LNCAP (cell line): ENCODE measurements around the gene CALML5.

Experiments
- CTCF ChIP-seq: fragments of 450-650 bp; IDR thresholded peaks from 2 replicates; pipeline ENCODE4 v1.5.1; 2017; ENCODE audit warnings: mild to moderate bottlenecking

CALML5 gene

GRCh38 chr10:5537684-5538083, 38.3 kb upstream of the CALML5 start:
- TF ChIP-seq CTCF = no peak

GRCh38 chr10:5536486-5537081, 37.2 kb upstream of the CALML5 start:
- no peak for TF ChIP-seq CTCF

DNA sequence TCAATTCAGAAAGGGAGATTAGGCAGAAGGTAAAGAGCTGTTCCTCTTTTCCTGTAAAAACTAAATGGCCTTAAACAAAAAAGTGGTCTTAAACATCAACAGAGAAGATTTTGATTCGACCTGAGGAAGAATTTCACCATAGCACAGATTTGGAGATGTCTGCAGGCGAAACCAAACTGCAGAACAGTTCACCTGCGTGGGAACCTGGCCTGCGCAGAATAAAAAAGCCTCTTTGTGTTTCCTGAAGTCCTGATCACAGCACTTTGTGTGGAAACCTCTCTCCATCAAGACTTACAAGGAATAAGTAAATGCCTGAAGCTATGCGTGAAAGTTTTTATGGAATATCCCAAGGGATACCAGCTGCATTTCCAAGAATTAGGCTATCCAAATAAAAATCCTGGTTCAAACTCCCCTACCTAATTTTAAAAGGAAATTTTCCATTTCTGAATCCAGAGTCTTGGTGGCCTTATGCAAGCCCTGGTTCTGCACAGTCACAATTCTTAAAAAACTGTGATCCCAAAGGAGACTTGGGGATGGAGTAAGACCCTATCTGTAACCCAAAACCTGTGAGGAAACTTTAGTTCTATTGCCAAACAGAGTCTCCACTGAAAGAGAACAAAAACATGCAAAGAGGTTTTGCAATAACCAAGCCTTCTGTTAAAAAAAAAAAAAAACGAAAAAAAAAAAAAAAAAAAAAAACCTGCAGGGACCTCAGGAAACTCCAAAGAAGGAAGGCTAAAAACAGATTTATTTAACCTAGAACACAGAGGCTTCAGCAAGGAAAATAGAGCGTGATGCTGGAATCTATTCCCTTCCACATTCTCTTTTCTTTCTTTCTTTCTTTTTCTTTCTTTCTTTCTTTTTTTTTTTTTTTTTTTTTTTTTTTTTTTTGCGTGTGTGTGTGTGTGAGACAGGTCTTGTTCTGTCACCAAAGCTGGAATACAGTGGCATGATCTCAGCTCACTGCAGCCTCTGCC, 35.8 kb upstream of the CALML5 start:
- TF ChIP-seq CTCF = no peak

DNA sequence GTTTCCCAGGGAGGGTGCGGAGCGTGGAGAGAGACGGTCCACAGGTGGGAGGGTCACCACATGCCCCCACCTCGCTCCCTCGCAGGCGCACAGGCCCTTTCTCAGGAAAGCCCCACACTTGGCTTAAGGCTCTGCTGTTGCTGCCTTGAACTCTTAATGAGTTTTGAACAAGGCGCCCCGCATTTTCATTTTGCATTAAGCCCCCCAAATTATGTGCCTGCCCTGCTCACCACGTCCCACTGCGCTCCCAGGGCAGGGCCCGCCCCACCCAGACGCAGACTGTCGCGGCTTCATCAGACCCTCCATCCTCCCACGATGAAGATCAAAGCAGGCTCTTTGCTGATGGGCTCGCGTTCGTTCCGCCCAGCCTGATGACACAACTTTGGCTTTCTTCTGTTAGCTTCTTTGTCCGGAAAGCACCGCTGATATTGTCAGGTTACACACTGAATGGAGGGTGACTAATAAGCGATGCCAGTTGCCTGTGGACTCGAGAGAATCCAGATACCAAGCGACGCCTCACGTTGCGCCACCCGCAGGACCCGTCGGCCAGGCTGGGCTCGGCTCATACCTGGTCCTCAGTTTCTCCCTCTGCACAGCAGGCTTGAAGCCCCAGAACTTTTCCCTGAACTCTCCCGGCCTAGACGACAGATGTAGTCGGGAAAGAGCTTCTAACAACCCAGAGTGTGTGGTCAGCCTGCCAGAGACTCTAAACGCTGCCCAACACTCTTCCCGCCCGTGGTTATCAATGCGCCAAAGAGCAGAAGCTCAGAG, 34.9 kb upstream of the CALML5 start:
- no peak for TF ChIP-seq CTCF

GRCh38 chr10:5533098-5533731, 33.8 kb upstream of the CALML5 start:
- TF ChIP-seq CTCF = no peak

GRCh38 chr10:5532618-5533097, 33.3 kb upstream of the CALML5 start:
- TF ChIP-seq CTCF = no peak

DNA sequence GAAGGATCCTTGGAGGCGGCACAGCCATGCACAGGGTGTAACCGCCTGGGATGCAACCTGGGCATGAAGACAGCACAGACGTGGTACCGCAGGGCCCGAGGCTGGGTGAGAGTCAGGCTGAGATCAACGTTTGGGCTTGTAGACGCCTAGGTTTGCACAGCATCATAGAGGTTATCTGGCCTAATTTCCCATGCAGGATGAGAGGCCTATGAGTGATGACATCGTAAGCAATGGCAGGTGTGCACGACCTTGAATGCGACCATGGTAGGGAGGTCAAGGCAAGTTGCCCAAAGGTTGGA, 32.9 kb upstream of the CALML5 start:
- TF ChIP-seq CTCF = no peak
